Gastroesophageal sphincter (tissue), 3 donors: ENCODE data around the gene C20orf173.

Experiments
- CTCF ChIP-seq, 4 experiments: fragments of 200-600 bp in 2 of 4; fragments of 450-650 bp in 2 of 4; sonication (generic) in 1 of 4; IDR thresholded peaks; one replicate each; pipeline ENCODE4 v1.5.1; 2017 to 2019; ENCODE audit warnings: antibody characterized with exemption in 4 of 4, mild to moderate bottlenecking in 2 of 4, moderate library complexity in 2 of 4
- EP300 ChIP-seq: sonication (generic); formaldehyde crosslinking; IDR thresholded peaks from one replicate; pipeline ENCODE4 v1.6.1; 2017; ENCODE audit warnings: antibody characterized with exemption, mild to moderate bottlenecking
- POLR2A ChIP-seq, 2 donors: fragments of 450-650 bp; IDR thresholded peaks; one replicate each; pipeline ENCODE4 v1.6.1; 2017; ENCODE audit warnings: antibody characterized with exemption in 2 of 2, mild to moderate bottlenecking in 2 of 2, moderate library complexity in 1 of 2
- POLR2AphosphoS5 ChIP-seq: sonication (generic); formaldehyde crosslinking; IDR thresholded peaks from one replicate; pipeline ENCODE4 v1.6.1; 2017; ENCODE audit warnings: antibody characterized with exemption

- no peak for TF ChIP-seq CTCF (IDR thresholded peaks at IDR 0.05)
- TF ChIP-seq POLR2A (IDR thresholded peaks at IDR 0.05): no peak
- TF ChIP-seq EP300: no peak
- no peak for TF ChIP-seq POLR2AphosphoS5
These were observed 14.1 kb downstream of the C20orf173 start for GRCh38 chr20:35515341-35515740.
